Hepatocyte (in vitro differentiated cells): ENCODE data around the gene SERTAD2.

ENCODE experiments used
- CTCF ChIP-seq: fragments of 200-600 bp; sonication (generic); IDR thresholded peaks from 2 replicates; pipeline ENCODE4 v1.5.1; 2016; ENCODE audit warnings: antibody characterized with exemption, mild to moderate bottlenecking; ENCODE audit not compliant: poor library complexity
- EZH2 ChIP-seq: fragments of 200-600 bp; sonication (generic); IDR thresholded peaks from 2 replicates; pipeline ENCODE4 v1.6.1; 2016; ENCODE audit warnings: antibody characterized with exemption, mild to moderate bottlenecking, borderline replicate concordance
- EZH2phosphoT487 ChIP-seq: fragments of 200-600 bp; sonication (generic); IDR thresholded peaks from one replicate; pipeline ENCODE4 v1.6.1; 2018; ENCODE audit warnings: antibody characterized with exemption, mild to moderate bottlenecking, low read depth, moderate library complexity; ENCODE audit not compliant: unreplicated experiment, severe bottlenecking

- TF ChIP-seq CTCF (no peak), EZH2phosphoT487 (no peak), EZH2 (no peak)
Observed at GRCh38 chr2:64605991-64606478, 47.7 kb downstream of the SERTAD2 start.
